ENCODE results near the gene OTUB2. TPM values are rescaled to one million over a fixed set of nuclear protein-coding genes. Genes with fewer than 3 reads are reported as not detected.
A peak's percentile ranks its signal among the peaks of the same experiment; 100 is the strongest.

OTUB2 gene
- 1.3 and 2.6 TPM in 2 replicates for total RNA-seq

- FAIRE-seq (peak; percentile 98), DNase-seq (ENCODE audit: low read depth) (peak; percentile 95)
- no peak for TF ChIP-seq CTCF (IDR thresholded peaks at IDR 0.05; ENCODE audit: insufficient read depth, low read length, severe bottlenecking)
- H3K27me3 ChIP-seq (ENCODE audit: control insufficient read depth, insufficient read depth, low read length) = no peaks in the 10 kb centered on the region
- H3K36me3 ChIP-seq (ENCODE audit: control insufficient read depth, insufficient read depth, low read length) = no peaks in the 10 kb centered on the region
- H3K4me3 ChIP-seq (ENCODE audit: low read depth, low read length) = peak within 1 kb of the TSS; percentile 55
These were observed at the start of gene OTUB2 for GRCh38 chr14:94026173-94026888. Gene OTUB2, plus strand, starts transcription at chr14:94026340. Its CDS starts 198 bp downstream, at chr14:94026538.

- Histone ChIP-seq H3K36me3 (ENCODE audit: control insufficient read depth, insufficient read depth, low read length) (no peaks in the 10 kb centered on the region), H3K4me3 (ENCODE audit: low read depth, low read length) (no peak within 1 kb of the TSS), H3K27me3 (ENCODE audit: control insufficient read depth, insufficient read depth, low read length) (no peaks in the 10 kb centered on the region)
- TF ChIP-seq CTCF (IDR thresholded peaks at IDR 0.05; ENCODE audit: insufficient read depth, low read length, severe bottlenecking) = no peak
- FAIRE-seq (no peak), DNase-seq (ENCODE audit: low read depth) (no peak)
These were observed 49.6 kb upstream of the OTUB2 start, which contains the start of gene ASB2 for GRCh38 chr14:93976477-93977057. Gene ASB2, minus strand, starts transcription at chr14:93976570. Its CDS starts 12,031 bp downstream, at chr14:93964539.

- H3K27me3 ChIP-seq (ENCODE audit: control insufficient read depth, insufficient read depth, low read length) = no peaks in the 10 kb centered on the region
- no peak overlapping the region for H3K4me3 ChIP-seq (ENCODE audit: low read depth, low read length)
- no peaks in the 10 kb centered on the region for H3K36me3 ChIP-seq (ENCODE audit: control insufficient read depth, insufficient read depth, low read length)
- no peak for TF ChIP-seq CTCF (IDR thresholded peaks at IDR 0.05; ENCODE audit: insufficient read depth, low read length, severe bottlenecking)
- FAIRE-seq = no peak
- DNase-seq (ENCODE audit: low read depth) = no peak
These were observed 49.0 kb upstream of the OTUB2 start for GRCh38 chr14:93977171-93977570.

GRCh38 chr14:93977790-93978581 is 48.2 kb upstream of the OTUB2 start:
- TF ChIP-seq CTCF (IDR thresholded peaks at IDR 0.05; ENCODE audit: insufficient read depth, low read length, severe bottlenecking) = no peak
- FAIRE-seq = no peak

GRCh38 chr14:93978735-93979134 is 47.4 kb upstream of the OTUB2 start:
- FAIRE-seq = no peak
- Histone ChIP-seq H3K4me3 (ENCODE audit: low read depth, low read length) (no peak overlapping the region), H3K36me3 (ENCODE audit: control insufficient read depth, insufficient read depth, low read length) (no peaks in the 10 kb centered on the region), H3K27me3 (ENCODE audit: control insufficient read depth, insufficient read depth, low read length) (no peaks in the 10 kb centered on the region)
- no peak for TF ChIP-seq CTCF (IDR thresholded peaks at IDR 0.05; ENCODE audit: insufficient read depth, low read length, severe bottlenecking)
- DNase-seq (ENCODE audit: low read depth) = no peak

More at GRCh38 chr14:93977790-93978581, 48.2 kb upstream of the OTUB2 start:
- no peaks in the 10 kb centered on the region for H3K36me3 ChIP-seq (ENCODE audit: control insufficient read depth, insufficient read depth, low read length)
- H3K27me3 ChIP-seq (ENCODE audit: control insufficient read depth, insufficient read depth, low read length) = no peaks in the 10 kb centered on the region
- DNase-seq (ENCODE audit: low read depth) = no peak
- H3K4me3 ChIP-seq (ENCODE audit: low read depth, low read length) = no peak overlapping the region
